Midbrain (tissue), 1 donor: ENCODE data around the gene KLHL42.
"Not testable (repeated sequence)": the region's sequence is repeated elsewhere in the genome, so short reads cannot be mapped to it uniquely, and the experiment has no call there.

Experiments used
- DNase-seq: peaks from one replicate; lab custom pipeline; 2025; lab: John Stamatoyannopoulos, UW

Gene KLHL42, protein sequence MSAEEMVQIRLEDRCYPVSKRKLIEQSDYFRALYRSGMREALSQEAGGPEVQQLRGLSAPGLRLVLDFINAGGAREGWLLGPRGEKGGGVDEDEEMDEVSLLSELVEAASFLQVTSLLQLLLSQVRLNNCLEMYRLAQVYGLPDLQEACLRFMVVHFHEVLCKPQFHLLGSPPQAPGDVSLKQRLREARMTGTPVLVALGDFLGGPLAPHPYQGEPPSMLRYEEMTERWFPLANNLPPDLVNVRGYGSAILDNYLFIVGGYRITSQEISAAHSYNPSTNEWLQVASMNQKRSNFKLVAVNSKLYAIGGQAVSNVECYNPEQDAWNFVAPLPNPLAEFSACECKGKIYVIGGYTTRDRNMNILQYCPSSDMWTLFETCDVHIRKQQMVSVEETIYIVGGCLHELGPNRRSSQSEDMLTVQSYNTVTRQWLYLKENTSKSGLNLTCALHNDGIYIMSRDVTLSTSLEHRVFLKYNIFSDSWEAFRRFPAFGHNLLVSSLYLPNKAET

DNA sequence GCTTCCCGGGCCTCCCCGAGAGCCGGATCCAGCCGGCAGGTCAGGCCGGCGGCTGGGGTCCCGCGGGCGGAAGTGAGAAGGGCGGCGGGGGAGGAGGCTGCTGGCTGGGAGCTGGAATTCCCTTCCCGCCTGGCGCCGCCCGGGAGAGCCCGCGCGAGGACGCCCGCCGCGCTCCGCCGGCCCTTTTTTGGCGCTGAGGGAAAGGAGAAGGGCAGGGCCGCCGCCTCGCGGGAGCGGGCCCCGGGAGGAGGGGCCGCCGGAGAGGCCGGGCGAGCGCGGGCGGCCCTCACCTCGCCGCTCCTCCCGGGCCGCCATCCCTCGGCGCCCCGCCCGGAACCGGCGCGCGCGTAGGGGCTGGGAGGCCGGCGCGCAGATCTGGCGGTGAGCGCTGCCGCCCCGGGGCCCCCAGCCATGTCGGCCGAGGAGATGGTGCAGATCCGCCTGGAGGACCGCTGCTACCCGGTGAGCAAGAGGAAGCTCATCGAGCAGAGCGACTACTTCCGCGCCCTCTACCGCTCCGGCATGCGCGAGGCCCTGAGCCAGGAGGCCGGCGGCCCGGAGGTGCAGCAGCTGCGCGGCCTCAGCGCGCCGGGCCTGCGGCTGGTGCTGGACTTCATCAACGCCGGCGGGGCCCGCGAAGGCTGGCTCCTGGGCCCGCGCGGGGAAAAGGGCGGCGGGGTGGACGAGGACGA lies at the start of gene KLHL42, which contains the start of gene MANSC4:
KLHL42 (plus strand) TSS at position 314 of the 692 bp plus-strand sequence; CDS start at position 412, 98 bp downstream.
MANSC4 (minus strand) TSS at position 317 of the 692 bp plus-strand sequence. CDS start 8,960 bp downstream, outside the sequence.
- peak; percentile 86 for DNase-seq

DNA sequence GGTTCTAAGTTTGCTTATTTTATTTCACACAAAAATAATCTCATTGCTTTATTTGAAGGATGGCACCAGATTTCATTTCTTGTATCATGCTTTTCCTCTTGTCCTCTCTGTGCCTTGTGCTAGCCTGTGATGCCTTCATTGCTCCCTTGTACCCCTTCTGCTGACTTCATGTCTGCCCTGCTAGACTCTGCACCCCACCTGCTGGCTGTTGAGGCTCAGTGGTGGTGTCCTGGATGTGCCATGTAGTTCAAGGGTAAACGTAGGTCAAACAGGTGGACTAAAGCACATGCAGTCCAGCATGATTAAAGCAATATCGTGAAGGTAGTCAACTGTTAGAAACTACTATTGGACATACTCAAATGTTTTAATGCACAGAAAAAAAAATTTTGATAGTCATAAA lies 47.8 kb upstream of the KLHL42 start:
- no peak for DNase-seq

DNA sequence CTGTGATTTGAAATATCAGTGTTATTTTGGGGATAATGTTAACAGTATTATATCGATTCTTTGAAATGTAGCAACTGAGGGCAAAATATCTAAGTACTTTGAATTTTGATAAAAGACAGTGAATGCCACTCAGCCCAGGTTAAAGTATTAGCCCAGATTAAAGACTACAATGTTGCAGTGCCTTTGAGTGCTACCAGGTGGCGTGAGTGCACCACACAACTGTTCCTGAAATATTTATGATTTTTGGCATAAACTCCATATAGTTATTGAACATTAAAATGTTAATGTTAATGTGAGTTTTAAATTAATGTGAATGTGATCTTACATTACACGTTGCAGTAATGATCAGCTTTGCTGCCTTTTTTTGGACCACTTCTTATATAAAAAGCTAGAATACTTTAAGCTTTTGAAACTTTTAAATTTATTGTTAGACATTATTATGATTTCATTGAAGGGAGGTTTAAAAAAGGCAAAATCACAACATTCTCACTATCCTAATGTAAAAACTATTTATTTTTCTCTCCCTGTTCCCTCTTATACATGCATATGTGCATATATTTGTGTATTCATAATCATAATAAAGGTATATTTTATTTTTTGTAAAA lies 46.9 kb upstream of the KLHL42 start:
- no peak for DNase-seq

DNA sequence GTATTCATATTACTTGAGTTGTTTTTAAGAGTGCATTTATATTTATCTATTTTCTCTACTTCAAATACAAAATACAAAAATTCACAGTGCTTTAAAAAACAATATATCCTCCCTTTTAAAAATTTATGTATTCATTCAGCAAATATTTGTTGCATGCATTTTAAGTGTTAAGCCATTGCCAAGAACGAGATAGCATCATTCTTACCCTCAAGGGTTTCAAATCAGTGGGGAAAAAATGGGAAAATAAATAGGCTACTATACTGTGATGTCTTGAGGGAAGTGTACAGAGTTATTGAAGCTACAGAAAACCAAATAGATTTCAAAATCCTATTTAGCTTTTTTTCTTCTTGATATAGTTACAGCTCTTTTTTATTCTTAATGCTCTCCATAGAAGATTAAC lies 46.2 kb upstream of the KLHL42 start:
- DNase-seq: no peak

DNA sequence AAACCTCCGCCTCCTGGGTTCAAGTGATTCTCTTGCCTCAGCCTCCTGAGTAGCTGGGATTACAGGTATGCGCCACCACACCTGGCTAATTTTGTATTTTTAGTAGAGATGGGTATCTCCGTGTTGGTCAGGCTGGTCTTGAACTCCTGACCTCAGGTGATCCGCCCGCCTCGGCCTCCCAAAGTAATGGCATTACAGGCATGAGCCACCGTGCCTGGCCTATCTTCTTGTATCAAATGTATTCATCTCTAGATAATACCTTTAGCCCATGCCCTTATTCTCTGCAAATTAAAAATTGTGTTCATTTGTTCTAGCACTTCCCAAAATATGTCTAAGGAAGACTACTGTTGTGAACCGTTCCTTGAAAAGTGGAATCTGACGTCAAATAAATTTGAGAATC lies 45.7 kb upstream of the KLHL42 start:
- not testable (repeated sequence) for DNase-seq

DNA sequence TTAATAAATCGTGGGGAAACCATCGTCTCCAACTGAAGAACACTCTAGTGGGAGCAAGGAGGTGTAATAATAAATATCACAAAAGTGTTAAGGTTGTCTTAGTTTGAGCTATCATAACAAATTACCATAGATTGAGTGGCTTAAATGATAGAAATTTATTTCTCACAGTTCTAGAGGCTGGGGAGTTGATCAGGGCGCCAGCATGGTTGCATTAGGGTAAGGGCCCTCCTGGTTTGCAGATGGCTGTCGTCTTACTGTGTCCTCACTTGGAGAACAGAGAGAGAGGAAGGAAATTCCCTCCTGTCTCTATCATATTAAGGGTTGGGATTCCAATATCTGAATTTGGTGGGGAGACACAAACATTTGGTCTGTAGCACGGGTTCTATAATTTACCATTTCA lies 36.4 kb upstream of the KLHL42 start:
- DNase-seq: no peak

DNA sequence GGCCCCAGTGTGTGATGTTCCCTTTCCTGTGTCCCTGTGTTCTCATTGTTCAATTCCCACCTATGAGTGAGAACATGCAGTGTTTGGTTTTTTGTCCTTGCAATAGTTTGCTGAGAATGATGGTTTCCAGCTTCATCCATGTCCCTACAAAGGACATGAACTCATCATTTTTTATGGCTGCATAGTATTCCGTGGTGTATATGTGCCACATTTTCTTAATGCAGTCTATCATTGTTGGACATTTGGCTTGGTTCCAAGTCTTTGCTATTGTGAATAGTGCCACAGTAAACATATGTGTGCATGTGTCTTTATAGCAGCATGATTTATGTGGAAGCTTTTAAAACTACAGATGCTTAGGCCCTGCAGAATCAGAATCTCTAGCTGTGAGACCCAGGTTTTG lies 34.3 kb upstream of the KLHL42 start:
- not testable (repeated sequence) for DNase-seq

DNA sequence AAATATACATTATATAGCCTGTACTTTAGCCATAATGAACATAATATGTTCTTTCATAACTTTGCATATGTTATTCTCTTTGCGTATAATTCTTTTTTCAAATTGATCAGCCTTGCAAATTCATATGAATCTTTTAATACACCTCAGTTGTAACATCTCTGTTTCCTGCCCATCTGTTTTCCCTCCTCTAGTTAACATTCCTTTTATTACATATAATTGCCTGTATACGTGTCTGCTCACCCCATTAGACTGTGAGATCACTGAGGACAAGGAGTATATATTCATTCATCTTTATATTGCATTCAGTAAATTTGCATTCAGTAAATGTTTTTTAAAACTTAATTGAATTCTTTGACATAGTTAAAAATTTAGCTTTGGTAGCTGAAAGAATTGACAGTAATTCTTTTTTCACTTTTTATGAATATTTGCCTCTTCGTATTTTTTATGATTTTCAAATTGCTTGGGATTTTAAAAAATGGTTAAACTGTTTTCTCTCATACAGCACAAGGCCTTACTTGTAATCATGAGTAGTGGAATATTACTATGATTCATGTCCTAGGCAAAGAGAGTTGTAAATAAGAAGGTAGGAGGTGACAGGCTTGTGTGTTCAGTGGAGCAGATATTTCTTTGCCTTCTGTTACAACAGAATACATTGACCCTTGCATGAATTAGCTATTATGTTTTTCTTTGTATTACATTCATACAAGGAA lies 32.8 kb upstream of the KLHL42 start:
- DNase-seq: no peak

DNA sequence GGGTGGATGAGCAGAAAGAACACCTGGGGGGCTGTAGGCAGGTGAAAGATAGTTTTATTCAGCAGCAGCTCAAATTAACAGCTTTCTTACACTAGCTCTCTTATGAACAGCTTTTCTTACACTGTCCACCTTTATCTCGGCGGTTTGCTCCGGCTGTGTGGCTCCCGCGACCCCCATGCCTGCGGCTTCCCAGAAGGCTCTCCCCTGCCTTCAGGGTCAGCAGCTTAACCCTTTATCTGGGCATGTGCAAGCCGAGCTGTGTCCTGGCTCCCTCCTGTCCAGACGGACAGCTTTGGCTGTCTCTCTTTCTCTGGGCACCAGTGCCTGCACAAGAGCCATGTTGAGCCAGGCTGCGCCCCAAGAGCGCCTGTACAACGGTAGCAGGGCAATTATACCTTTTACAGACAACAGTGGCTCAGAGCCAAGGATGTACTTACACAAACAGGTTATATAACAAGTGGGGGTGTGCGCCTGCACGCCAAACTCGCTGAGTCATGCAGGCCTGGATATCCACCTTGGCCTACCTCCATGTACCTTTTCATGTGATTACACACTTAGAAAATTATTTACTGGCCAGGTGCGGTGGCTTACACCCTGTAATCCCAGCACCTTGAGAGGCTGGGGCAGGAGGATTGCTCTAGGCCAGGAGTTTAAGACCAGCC lies 28.5 kb upstream of the KLHL42 start:
- no peak for DNase-seq

DNA sequence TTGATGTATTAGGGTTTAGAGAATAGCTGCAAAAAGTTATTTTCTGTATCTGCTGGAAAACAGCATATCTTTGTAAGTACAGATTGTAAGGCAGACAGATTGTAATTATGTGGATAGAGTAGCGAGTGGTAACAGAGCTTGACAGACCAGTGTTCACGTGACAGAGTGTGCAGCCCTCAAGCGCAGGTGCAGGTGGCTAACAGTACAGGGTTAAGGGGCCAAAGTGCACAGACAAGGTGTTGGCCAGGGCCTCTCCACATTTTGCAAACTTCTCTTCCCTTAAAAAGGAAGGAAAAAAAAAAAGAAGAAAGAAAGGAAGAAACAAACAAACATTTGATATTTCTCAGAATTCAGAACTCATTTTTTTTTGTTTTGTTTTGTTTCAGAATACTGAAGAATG lies 25.2 kb upstream of the KLHL42 start:
- DNase-seq: no peak

DNA sequence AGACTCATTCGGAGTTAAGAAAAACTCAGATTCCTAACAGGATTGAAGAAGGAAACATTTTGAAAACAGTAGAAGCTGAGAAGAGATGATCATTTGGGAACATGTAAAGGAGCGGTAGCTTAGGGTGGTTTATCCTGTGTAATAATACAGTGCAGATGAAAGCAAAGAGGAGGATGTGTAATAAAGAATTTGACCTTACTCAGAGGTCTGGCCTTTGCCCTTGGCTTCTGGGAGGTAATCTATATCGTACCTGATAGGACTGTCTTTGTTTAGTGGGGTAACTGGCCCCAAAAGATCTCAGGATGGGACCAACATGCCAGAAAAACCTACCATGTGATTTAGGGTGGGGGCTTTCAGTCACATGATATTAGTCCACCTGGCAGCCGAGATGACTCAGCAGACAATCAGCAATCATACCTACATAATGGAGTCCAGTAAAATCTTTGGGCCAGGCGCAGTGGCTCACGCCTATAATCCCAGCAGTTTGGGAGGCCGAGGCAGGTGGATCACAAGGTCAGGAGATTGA lies 23.3 kb upstream of the KLHL42 start:
- no peak for DNase-seq

DNA sequence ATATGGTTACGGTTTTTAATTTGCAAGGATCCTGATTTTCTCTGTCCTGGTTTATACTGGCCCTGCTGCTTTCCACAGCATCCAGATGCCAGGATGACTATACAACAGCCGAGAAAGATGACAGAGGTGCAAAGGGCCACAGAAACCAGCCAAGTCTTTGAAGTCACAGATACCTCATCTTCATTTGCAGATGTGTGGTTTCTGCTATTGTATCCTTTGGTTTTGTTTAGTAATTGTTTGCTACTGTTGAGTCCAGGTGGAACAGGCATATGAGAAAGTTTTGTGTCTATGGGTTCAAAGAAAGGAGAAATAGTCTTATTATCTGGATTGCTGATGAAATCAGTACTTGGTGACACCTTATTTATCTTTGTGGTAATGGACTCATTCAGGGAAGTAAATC lies 17.3 kb upstream of the KLHL42 start:
- no peak for DNase-seq

DNA sequence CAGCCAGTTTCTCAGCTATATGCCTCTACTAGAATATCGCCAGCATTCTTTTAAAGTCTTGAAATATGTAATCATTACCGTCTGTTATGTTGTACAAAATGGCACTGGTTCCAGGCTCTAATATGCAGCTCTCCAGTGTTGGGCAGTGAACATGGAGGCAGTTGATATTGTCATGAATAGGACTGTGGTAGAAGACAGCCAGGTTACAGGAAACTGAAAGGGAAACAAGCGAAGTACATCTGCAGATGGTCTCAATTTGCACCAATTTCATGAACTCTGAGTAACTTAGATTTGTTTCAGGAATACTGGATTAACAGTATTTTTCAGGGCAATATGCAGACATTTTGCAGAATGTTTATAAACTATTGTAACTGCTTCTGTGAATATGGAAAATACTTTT lies 13.4 kb upstream of the KLHL42 start:
- DNase-seq: no peak

DNA sequence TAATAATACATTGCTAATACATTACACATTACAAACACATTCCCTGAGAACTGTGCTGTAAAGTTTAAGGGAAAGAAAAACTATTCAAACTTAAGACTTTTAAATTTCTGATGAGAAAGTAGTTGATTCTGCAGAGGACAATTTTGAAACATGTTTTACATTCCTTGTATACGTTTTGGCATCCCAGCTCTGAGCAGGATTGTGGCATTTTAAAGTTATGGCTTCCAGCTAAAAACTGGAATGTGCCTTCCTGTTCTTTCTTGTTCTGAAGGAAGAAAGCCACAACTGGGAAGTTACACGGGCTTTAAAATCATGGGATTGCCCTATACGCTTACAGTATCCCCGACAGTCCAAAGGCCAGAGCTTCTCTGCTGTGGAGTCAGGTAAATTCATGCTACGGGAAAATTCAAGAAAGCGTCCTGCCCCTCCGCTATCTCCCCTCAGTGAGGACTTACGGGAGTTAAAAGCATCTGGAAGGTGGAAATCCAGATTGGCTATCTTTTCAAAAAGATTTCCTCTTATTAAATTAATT lies 10.8 kb upstream of the KLHL42 start:
- DNase-seq: no peak

DNA sequence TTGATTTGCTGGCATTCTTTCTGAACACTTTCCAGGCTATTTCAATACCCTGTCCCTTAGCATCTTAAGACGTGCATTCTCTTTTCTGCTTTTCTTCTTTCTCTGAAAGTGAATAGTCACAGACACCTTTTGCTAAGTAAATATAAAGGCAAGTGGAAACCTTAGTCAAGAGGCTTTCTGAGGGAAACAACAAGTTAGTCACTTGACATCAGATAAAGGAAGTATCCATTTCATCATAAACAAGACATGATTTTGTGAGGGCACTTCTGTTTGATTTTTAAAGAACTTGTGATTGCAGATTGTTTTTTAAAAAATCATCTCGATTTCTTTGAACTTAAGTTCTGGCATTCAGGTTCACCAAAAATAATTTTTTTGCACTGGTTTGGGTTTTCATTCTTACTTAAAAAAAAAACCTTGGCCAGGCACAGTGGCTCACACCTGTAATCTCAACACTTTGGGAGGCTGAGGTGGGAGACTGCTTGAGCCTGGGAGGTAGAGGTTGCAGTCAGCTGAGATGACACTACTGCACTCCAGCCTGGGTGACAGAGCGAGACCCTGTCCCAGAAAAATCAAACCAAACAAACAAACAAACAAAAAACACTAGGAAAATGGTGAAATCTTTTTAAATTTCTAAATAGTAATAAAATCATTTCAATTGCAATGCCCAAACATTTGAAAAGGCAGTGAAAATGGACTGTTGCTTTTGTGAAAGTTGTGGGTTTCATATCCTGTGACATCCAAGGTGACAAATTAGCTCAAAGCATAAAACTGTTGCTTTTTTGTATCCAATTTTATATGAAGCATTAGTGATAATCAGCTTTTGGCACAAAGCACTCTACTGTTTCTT lies 8.3 kb upstream of the KLHL42 start:
- DNase-seq: no peak

DNA sequence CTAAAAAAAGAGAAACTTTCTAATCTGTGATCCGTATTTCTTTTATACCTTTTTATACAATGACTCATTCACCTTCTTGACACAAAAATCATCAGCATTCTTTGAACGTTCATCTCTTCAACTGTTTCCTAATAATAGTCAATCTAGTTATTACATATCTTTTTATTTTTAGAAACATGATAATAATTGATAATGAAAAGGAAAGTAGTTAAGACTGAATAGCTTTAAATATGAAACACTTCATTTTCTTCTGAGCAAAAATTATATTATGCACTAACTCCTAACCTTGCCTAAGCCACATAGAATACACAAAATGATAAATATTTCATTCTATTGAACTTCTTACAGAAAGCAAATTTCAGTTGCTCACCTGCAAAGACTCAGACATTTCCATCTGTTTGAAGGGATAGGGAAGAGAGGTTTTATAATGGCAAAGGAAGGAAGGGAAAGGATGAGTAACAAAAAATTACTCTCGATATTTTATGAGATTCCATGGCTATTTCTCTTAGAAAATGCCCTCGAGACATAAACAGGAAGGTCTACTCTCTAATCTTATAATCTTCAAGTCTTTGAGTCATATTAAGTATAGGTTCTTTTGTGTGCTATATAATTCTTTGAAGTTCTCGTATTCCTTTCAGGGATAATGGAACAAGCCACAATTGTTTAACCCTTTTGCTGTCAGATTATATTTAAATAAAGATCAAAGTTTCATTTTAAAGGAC lies 7.5 kb upstream of the KLHL42 start:
- no peak for DNase-seq

DNA sequence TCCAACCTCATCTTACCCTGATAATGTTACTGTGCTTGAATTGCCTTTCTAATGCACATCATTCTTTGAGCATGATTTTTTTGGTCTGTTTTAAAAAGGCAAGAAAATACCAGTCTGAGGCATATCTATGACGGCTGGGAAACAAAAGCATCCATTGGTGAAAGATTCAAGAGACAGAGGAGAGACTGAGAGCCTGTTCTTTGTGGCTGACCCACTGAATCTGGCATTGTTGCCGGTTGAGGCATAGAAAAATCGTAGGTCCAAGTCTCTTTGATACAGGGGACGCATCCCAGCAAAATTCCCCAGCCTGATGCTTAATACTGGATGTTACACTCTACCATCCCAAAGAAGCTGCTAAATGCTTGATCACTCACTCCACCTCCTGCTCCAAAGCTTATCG lies 2.9 kb upstream of the KLHL42 start:
- peak; percentile 53 for DNase-seq

DNA sequence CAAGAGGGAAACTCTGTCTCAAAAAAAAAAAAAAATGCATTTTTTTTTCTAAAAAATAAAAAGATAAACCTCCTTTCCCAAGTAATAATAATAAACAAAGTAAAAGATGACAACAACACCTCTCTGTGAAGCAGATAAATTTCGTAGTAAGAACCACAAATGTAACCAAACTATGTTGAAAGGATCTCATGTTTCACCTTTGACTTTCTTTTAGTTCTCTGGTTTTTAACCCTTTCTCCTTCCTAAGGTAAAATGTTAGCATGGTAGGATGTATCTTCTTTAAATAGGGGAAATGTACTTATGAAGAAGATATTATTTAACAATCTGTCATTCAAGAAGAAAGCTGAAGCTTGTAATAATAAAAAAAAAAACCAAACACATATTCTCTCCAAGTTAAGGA lies 1.8 kb upstream of the KLHL42 start:
- no peak for DNase-seq

DNA sequence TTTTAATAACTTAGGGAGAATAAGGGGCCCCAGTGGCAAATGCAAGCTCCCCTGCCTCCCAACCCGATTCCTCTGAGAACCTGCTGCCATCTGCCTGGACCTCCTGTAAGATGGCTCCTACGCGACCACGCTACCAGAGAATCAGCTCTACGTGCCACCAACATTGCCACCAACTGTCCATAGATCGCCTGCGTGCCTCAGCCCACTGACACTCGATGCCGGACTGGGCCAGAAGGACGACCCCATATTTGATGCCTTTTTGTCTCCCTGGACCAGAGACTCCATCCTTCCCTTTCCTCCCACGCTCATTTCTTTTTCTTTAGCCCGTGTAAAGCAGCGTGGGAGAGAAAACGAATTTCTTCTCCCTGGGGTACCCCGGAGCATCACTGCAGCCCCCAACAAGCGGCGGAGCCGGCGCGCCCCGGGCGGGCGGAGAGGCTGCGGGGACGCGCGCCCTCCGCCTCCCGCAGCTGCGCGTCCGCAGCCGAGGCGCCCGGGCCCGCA lies 565 bp upstream of the KLHL42 start:
- DNase-seq: peak; percentile 47
